Measurements from ENCODE around the gene FZD10.

- TF ChIP-seq CREB5 (CRISPR knock-in tag; IDR thresholded peaks at IDR 0.05; ENCODE audit: low read depth) (no peak), TSHZ2 (CRISPR knock-in tag; IDR thresholded peaks at IDR 0.05) (no peak), RARB (CRISPR knock-in tag; IDR thresholded peaks at IDR 0.05) (no peak), PATZ1 (CRISPR knock-in tag; IDR thresholded peaks at IDR 0.05; ENCODE audit: borderline replicate concordance) (no peak), BACH2 (CRISPR knock-in tag; IDR thresholded peaks at IDR 0.05; ENCODE audit: borderline replicate concordance) (no peak)
These were observed 44.6 kb upstream of the FZD10 start for GRCh38 chr12:130117701-130118100.

Measured in SK-N-SH treated with all-trans-retinoic acid at 6 μM for 48 hours (cell line).